ENCODE results near the gene ADGRV1.

The ADGRV1 gene

DNA sequence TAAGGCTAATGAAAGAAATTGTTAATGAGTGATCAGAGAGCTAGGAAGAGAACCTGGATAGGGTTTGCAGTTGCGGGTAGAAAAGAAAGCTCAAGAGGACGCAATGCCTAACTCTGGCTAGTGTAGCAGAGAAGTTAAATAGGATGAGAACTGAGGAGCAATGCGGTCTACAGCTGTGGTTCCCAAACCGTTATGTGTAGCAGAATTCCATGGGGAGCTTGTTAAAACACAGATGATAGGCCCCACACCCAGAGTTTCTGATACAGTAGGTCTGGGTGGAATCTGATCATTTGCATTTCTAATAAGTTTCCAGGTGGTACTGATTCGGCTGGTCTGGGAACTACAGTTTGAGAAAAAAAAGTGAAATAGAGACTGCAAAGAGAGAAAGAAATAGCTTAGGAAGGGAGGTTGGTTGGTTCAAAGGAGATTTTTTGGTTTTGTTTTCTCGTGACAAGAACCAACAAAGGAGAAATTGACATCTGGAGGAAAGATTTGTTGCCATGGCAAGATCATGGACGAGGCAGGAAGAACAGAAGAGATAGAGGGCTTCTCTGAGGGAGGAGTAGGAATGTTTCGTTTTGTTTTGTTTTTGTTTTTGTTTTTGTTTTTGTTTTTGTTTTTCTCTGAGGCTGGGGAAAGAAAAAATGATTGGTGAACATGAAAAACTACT lies 548.4 kb downstream of the ADGRV1 start:
- DNase-seq (ENCODE audit: low read depth) = no peak

- DNase-seq (ENCODE audit: low read depth) = no peak
Observed at GRCh38 chr5:91109634-91110033, 551.0 kb downstream of the ADGRV1 start.

DNA sequence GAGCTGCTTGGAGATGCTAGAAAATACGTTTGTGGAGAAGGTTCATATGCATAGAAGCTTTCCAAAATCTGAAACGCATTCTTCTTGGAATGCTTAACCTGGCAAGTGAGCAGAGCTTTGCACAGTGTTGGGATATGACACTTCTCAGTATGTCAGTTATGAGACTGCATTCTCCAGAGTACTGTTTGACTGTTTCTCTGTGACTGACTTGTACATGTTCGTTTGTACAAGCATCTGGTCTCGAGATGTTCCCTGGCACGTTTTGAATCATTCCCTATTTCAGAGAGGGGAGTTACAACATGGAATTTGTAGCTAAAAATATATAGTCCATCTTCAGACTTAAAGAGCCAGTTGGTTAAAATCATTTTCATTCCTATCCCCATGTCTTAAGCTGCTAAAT lies 552.1 kb downstream of the ADGRV1 start:
- DNase-seq (ENCODE audit: low read depth) = no peak

DNA sequence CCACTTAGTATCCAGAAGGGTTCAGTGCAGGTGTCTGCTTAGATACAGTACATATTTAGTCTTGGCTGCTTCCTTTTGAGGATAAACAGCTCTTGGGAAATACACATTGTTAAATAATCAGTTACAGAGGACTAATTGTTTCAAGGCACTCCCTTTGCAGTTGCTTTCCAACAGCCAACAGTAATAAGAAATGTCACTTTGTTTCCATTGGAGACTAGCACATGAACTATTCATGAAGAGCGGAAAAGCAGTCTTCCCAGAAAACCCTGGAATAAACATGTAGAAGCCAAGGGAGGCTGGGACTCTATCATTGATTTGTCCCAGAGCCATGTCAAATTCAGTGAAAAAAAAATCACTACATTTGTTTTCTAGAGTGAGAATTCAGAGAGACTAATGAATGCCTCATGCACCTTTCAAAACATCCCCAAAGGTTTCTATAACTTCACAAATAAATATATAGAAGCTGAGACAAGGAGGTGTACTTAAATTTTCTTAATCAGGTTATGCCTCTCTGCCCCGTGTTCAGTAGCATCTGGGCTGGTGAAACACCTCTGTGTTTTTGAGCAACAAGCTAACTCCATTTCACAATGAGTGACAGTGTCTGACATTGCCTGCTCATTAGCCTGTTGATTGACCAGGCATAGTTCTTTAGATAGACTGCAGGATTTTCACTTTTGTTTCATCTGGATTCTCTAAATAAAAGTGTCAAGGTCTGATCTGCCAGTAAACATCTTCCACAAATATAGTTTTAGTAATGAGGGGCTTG lies 553.1 kb downstream of the ADGRV1 start:
- no peak for DNase-seq (ENCODE audit: low read depth)

DNA sequence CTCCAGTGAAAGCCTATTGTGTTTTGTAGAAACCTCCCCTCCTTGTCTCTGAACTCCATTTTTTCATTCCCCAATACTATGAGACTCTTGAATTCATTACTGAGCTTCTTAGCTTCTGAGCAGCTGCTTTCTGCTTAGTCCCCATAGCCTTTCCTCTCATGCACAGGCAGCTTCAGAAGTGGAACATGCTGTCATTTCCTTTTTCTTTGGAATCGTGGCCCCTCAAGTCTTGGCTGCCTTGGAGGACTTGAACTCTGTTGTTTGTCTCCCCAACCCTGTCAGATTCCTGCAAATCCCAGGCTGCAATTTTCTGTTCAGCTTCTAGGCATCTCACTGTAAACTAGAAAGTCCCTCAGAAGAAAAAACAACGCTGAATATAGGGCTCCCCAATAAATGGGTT lies 556.1 kb downstream of the ADGRV1 start:
- no peak for DNase-seq (ENCODE audit: low read depth)

DNA sequence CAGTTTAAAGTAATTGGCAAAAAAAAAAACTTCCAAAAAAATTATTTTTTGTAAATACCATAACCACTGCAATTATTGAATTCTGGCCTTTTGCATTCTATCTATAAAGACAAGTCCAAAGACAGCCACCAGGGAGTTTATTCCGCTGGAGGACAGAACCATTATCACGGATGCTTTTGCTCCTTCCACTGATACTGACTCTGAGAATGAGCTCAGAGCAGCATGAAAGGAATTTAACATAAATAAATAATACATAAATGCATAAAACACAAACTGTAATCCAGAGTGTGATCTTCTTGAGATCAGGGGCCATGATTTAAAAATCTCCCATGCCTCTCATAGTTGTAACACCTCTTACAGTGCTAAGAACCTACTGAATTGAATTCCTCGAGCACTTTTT lies 559.8 kb downstream of the ADGRV1 start:
- DNase-seq (ENCODE audit: low read depth) = no peak

- DNase-seq (ENCODE audit: low read depth) = no peak
Observed at GRCh38 chr5:91118796-91119195, 560.2 kb downstream of the ADGRV1 start.

DNA sequence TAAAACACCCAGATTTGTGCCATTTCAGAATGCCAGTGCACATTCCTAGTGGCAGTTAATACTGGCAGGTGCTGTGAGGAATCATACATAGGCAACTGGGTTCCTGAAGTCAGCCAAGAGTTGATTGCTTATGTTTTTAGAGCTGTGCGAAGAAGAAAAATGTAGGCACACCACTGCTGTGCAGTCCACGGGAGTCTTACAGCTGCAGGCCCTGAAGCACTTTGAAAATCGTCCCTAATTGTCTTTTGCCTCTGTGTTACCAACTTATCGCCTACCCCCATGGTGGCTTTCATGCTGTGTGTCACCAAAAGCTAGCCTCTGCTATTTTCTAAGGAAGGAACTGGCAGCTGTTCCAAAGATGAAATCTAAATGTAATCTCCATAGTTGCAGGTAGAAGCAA lies 560.6 kb downstream of the ADGRV1 start:
- DNase-seq (ENCODE audit: low read depth) = no peak

GRCh38 chr5:91119981-91120850 lies 561.6 kb downstream of the ADGRV1 start:
- DNase-seq (ENCODE audit: low read depth) = no peak

- DNase-seq (ENCODE audit: low read depth) = no peak
Observed at GRCh38 chr5:91121347-91121993, 562.9 kb downstream of the ADGRV1 start.

GRCh38 chr5:91122651-91123050 lies 564.1 kb downstream of the ADGRV1 start:
- DNase-seq (ENCODE audit: low read depth) = no peak

DNA sequence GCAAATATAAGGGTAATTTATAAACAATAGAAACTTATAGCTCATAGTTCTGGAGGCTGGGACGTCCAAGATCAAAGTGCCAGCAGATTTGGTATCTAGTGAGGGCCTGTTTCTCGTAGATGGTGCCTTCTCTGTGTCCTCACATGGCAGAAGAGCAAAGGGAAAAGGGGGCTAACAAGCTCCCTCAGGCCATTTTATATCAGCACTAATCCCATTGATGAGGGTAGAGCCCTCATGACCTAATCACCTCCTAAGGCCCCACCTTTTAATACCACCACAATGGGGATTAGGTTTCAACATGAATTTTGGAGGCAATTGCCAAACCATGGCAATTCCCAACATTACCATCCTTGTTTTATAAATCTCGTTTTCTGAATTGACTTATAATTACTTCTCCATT lies 564.7 kb downstream of the ADGRV1 start:
- no peak for DNase-seq (ENCODE audit: low read depth)

- no peak for DNase-seq (ENCODE audit: low read depth)
Observed at GRCh38 chr5:91123901-91124300, 565.3 kb downstream of the ADGRV1 start.

DNA sequence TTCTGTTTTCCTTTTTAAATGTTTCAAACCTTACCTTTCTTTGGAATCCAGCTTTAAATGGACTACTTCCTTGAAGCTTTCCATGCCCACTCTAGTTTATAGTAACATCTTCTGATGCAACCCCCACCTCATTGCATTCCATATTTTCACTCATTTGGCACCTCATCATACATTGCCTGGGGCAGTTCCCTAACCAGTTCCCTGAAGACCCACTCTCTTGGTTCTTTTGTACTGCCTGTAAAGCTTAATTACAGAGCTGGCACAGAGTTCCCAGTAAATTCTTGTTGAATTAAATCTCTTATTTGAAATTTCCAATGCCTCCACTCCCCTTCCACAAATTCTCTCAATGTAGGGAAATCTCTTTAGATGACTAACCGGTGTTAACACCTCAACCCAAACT lies 567.3 kb downstream of the ADGRV1 start:
- DNase-seq (ENCODE audit: low read depth) = no peak

GRCh38 chr5:91126448-91126847 lies 567.9 kb downstream of the ADGRV1 start:
- DNase-seq (ENCODE audit: low read depth) = no peak

- DNase-seq (ENCODE audit: low read depth) = no peak
Observed at GRCh38 chr5:91126888-91127287, 568.3 kb downstream of the ADGRV1 start.

DNA sequence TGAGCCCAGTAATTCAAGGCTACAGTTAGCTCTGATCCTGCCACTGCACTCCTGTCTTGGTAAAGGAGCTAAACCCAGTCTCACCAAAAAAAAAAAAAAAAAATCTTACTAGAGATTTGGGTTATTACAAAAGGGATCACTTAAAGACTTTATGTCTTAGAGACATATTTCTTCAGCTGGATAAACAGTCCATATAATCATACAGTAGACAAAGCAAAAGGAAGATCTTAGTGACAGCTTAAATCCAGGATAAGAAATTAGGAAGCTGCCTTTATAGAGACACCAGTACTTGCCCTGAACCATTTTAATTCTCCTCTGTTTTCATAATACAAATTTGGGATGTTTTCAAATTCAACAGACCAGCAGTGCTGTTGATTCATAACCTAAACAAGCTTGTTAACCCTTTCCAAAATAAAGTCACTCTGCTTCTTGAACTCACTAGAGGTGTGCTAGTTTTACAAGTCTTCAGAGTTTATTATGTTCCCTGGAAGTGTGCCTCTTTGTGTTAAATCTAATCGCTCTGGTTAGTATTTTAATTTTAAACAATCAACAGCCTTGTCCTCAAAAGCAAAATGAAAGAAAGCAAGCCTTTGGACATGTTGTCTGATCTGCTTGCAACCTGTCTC lies 569.0 kb downstream of the ADGRV1 start:
- no peak for DNase-seq (ENCODE audit: low read depth)

- DNase-seq (ENCODE audit: low read depth) = no peak
Observed at GRCh38 chr5:91128604-91129003, 570.0 kb downstream of the ADGRV1 start.

DNA sequence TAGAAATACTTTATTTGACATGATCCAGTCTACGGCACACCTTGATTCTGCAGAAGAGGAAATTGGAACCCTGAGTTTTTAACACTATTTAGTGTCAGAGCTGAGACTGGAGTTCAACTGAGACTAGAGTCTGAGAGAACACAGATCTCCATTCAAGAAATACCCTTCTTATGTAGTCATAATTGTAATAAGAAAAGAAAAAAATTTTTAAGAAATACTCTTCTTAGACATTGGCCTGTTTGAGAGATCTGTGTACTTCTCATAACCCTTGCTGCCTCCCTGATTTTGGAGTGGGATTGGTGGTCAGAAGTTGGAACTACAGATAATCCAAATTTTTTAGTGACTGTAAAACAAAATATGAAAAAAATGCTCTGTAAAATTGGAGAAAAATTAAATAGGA lies 571.2 kb downstream of the ADGRV1 start:
- DNase-seq (ENCODE audit: low read depth) = no peak

GRCh38 chr5:91130759-91131158 lies 572.2 kb downstream of the ADGRV1 start:
- DNase-seq (ENCODE audit: low read depth) = no peak

DNA sequence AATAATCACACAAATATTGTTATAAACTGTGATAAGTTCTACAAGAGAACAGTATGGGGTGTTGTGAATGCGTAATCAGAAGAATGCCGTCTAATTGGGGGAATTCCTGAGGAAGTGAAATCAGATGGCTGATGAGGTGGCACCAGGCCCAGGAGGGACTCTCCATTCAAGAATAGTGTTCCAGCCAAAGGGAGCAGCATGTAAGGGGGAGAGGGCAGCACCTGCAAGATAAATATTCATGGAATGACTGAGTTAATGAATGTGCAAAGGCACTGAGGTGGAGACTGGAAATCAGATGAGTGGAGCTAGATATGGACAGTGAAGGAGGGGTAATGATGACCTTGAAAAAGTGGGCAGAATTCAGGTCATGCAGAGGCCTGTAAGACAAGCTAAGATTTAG lies 574.0 kb downstream of the ADGRV1 start:
- no peak for DNase-seq (ENCODE audit: low read depth)

DNA sequence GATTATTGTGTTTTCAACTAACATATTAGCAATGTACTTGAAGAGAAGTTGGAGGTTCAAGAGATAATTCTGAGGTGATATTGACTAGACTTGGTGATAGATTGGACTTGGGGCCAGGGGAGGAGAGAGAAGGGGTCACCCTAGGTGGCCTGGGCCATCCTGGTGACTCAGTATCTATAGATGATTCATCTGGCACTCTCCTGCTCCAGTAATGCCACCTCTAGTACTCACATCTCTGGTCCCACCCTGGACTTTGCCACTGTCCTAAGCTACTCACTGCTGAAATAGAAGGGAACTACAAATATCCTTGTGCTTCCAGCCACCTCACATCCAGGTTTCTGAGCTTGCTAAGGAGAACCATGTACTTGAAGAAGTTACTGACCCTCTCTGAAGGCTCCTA lies 574.6 kb downstream of the ADGRV1 start:
- DNase-seq (ENCODE audit: low read depth) = no peak
